GM19023 (cell line): ENCODE results near the gene CAMTA1.

ENCODE experiments used
- ATAC-seq: cut with Tn5 transposase; IDR thresholded peaks from one replicate; pipeline ENCODE4 v1.9.1; 2021; ENCODE audit warnings: mild to moderate bottlenecking, moderate library complexity; ENCODE audit not compliant: unreplicated experiment

CAMTA1 gene

DNA sequence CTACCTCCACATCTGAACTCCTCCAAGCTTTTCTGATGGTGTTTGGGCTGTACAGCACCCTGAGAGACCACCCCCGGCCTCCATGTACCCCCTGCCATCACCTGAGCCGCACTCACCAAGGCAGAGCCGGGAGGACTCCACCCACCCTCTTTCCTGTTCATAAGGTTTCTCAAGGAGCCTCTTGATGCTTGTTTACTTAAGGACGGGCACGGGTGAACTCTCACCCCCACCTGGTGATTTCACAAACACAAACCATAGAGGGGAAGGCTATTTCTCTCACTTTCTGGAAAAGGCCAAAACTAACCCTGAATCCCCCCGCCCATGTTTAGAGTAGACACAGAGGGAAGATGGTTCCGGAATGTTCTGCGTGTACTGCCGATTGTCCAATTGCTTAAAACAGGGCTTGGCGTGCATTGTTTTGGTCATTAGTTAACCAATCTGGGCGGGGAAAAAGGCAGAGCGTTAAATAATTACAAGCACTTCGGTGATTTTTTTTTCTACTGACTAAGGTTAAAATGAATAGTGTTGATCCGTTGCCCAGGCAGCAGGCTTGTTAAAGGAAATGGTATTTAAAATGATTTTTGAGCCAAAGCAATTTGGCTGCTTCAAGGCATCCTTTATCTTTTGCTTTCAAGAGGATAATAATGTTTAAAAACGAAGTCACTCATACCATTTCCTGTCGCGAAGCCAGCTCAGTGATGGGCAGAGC lies 706.0 kb downstream of the CAMTA1 start:
- ATAC-seq = no peak

DNA sequence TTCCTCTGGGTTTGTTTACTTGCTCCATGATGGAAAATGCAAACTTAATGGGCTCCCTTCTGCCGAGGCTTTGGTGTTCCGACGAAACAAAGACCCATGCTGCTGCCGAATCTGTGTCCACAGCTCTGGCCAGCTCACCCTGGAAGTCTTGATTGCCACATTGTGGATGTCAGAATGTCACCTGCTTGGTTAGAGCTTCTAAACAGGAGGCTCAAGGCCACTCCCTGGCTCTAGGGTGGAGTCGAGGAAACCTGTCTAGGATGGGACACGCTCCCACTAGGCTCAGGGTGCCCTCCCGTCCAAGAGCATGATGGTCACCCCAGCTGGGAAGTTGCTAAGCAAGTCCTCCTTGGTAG lies 706.5 kb downstream of the CAMTA1 start:
- ATAC-seq = no peak

GRCh38 chr1:7493711-7494454 lies 708.6 kb downstream of the CAMTA1 start:
- ATAC-seq = no peak

GRCh38 chr1:7495962-7496361 lies 710.7 kb downstream of the CAMTA1 start:
- ATAC-seq = no peak

DNA sequence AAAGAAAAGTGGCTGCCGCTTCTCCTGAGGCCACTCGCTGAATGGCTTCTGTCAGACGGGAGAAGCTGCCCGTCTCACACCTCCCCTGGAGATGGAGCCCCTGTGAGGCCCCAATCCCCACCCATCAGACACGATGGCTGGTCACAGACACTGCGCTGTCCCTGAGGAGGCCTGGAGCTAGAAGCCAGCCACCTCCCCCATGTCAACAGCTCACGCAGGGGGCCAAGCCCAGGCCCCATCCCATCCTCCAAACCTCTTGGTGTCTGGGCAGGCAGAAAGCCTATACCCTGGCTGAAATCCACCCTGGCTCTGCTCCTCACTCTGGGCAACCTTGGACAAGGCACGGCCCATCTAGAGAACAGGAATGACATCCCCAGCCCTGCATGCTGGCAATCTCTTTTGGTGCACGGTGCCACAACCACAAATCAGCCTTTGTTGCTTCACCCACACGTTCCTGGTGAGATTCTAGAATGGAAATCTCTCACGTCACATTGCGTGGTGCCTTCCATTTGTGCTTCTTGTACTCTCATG lies 711.9 kb downstream of the CAMTA1 start:
- ATAC-seq = no peak

DNA sequence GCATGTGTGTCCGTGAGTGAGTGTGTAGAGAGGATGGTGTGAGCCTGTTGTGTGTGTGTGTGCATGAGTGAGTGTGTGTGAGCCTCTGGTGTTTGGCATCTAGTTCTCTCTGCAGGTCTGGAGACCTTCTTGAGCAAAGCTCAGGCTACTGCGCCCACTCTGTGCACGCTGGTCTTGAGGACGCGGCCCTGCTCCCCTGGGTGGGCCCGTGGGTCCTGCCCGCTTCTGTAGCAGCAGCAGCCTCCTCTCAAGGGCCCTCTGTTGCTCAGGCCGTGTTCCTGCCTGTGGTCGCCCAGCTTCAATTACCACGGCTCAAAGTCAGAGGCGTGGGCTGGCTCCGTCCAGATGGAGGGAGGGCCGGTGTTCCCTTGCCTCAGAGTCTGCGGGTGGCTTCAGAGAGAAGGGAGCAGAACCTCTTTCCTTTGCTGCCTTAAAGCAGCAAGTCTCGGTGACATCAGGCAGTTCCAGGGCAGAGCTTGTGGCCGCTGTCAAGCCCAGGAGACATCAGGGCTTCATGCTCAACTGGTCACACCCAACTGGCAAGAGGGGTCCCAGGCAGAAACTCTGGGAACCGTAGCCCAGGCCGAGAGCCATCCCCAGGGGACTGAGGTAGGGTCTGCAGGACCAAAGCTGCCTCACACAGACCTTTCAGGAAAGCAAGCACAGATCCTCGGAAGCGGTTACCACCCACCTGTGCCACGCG lies 715.3 kb downstream of the CAMTA1 start:
- ATAC-seq = no peak

GRCh38 chr1:7501084-7501491 lies 715.8 kb downstream of the CAMTA1 start:
- no peak for ATAC-seq

- ATAC-seq = no peak
Measured at GRCh38 chr1:7501723-7502603, 716.7 kb downstream of the CAMTA1 start.

DNA sequence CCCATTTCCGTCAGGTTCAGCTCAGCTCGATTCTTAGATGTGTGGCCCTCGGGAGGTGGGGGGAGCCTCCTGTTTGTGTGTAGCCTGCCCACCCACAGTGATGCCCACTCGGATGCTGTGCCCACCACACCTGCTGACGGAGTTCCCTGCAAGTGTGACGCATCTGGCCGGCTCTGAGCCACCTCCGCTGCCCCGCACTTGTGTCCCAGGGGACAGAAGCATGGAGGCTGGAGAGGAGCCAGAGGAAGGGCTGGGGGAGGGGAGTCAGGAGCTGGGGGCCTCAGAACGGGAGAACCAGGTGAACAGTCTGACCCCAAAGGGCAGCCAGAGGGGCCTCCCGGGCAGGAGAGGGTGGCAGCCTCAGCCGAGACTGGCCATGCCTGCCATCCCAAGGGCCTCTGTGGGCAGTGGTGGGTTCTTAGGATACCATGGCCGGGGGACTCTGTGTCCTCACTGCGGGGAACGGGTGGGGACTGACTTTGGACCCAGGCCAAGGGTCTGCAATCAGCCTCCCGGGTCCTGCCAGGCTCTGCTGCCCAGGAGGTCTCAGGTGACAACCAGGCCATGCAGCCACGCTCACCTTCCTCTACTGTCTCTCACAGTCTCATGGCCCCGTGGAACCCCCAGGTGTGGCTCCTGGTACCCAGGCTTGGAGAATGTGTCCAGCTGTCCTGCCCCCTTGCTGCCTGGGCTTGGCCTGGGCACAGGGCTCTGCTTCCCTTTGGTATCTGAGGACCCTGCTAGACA lies 718.6 kb downstream of the CAMTA1 start:
- ATAC-seq = no peak

- no peak for ATAC-seq
Measured at GRCh38 chr1:7504438-7504720, 719.1 kb downstream of the CAMTA1 start.

GRCh38 chr1:7505094-7505770 lies 720.0 kb downstream of the CAMTA1 start:
- no peak for ATAC-seq

DNA sequence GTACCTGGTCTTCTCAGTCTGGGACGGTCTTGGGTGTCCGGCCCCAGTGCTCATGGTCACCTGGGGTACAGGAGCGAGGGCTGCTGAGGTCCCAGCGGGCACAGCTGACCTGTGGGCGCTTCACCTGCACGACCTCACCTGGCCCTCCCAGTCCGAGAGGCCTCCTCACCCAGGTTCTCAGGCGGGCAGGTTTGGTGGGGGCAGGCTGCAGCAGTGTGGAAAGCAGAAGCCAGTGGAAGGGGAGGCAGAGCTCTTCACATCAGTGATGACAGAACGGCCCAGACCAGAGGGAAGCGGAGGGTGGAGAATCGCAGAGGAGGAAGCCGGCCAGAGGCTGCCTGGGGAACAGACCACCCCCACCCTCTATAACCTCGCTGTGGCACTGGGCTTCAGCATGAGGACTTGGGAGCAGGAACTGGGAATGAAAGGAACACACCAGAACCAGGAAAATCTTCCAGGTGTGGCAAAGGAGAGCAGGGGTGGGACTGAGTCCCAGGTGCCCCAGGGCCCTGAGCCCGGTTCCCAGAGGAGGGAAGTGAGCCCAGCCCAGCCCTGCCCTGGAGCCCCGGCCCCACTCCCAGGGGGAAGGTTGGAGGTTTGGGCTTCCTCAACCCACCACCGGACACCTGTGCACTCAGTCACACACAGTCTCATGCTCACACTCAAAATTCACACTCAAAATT lies 720.7 kb downstream of the CAMTA1 start:
- no peak for ATAC-seq

DNA sequence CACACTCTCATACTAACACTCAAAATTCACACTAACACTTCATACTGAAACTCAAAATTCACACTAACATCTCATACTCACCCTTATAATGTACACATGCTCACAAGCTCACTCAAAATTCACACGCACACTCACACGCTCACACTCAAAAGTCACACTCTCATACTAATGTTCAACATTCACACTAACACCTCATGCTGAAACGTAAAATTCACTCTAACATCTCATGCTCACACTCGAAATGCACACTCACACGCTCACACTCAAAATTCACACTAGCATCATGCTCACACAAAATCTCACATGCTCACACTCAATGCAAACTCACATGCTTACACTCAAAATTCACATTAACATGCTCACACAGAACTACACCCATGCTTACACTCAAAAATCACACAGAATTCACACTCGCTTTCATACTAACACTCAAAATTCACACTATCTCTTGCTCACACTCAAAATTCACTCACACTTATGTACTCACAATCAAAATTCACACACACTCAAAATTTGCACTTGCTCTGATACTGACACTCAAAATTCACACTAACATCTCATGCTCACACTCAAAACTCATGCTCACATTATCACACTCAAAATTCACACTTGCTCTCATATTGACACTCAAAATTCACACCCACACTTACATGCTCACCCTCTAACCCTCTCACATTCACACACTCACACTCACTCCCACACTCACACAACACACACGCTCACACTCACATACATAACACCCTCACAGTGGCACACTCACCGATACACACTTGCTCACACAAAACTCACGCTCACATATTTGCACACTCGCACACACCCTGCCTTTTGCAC lies 721.4 kb downstream of the CAMTA1 start:
- ATAC-seq = no peak

GRCh38 chr1:7507285-7508019 lies 722.2 kb downstream of the CAMTA1 start:
- ATAC-seq = no peak

DNA sequence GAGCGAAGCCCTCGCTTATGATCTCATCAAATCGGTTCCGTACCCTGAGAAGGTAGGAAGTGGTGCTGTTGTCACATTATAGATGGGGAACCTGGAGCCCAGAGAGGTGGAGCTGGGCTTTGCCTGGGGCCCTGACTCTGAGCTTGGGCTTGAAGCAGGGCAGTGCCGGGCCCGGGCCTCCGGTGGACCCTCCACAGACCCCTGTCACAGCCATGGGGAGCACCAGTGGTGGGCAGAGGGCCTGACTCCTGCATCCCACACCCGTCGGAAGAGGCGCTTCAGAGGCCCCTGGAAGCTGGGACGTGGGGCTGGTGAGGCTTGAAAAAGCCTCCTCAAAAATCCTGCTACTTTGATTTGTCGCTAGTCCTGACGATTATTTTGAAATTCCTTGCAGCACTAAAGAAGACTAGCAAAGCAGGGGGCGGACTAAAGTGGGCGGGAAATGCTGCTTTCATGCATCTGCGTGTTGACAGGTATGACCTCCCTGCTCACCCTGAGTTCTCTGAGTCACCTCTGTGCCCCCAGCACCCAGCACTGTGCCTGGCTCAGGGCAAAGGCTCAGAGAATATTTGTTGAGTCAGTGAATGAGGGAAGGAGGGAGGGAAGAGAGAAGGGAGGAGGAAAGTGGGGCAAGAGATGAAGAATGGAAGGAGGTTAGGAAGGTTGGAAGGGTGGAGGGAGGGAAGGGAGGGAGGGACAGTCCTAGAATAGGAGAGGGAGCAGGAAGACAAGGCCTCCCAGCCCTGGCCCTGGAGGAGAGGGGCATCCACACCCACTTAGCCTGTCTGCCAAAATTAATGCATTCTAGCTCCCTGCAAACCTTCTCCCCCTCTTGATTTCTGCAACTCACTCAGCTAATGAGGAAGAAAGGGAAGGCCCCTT lies 723.0 kb downstream of the CAMTA1 start:
- ATAC-seq = no peak

- no peak for ATAC-seq
Measured at GRCh38 chr1:7508934-7509519, 723.8 kb downstream of the CAMTA1 start.
